HepG2 (cell line): ENCODE results near the gene BIRC5. TPM values are rescaled to one million over a fixed set of nuclear protein-coding genes. Genes with fewer than 3 reads are reported as not detected.

Source experiments
- CREB1 ChIP-seq, 2 experiments: fragments of 450-650 bp in 1 of 2; IDR thresholded peaks; 2 replicates each; pipeline ENCODE4 v1.6.1; 2016 to 2017; ENCODE audit warnings: control low read depth in 1 of 2, mild to moderate bottlenecking in 1 of 2, missing compliant biosample characterization in 1 of 2, missing genetic modification characterization in 1 of 2
- MEF2D ChIP-seq: sonication (generic); formaldehyde crosslinking; IDR thresholded peaks from 2 replicates; pipeline ENCODE4 v1.5.1; 2020; ENCODE audit warnings: mild to moderate bottlenecking, missing genetic modification reagents
- MXD4 ChIP-seq: IDR thresholded peaks from 2 replicates; pipeline ENCODE4 v1.6.1; 2016; ENCODE audit warnings: mild to moderate bottlenecking, missing biosample characterization, missing genetic modification reagents
- PTBP1 ChIP-seq: fragments of 200-400 bp; formaldehyde crosslinking; IDR thresholded peaks from 2 replicates; pipeline ENCODE4 v1.6.1; 2018; ENCODE audit warnings: low read length, low read depth; ENCODE audit not compliant: poor library complexity, severe bottlenecking
- SAFB2 ChIP-seq: sonication (generic); formaldehyde crosslinking; IDR thresholded peaks from 2 replicates; pipeline ENCODE4 v1.5.1; 2020; ENCODE audit warnings: missing genetic modification reagents, low read depth, mild to moderate bottlenecking, borderline replicate concordance
- SRF ChIP-seq: IDR thresholded peaks from 2 replicates; pipeline ENCODE4 v1.6.1; 2011; ENCODE audit warnings: mild to moderate bottlenecking, low read depth, low read length, moderate library complexity
- ZNF572 ChIP-seq: sonication (generic); formaldehyde crosslinking; IDR thresholded peaks from 2 replicates; pipeline ENCODE4 v1.5.1; 2020; ENCODE audit warnings: mild to moderate bottlenecking, missing genetic modification reagents
- ZNF607 ChIP-seq: sonication (generic); formaldehyde crosslinking; IDR thresholded peaks from 2 replicates; pipeline ENCODE4 v1.5.1; 2020; ENCODE audit warnings: missing genetic modification reagents, mild to moderate bottlenecking, borderline replicate concordance
- ZNF747 ChIP-seq: sonication (generic); formaldehyde crosslinking; IDR thresholded peaks from 2 replicates; pipeline ENCODE4 v1.8.1; 2023; ENCODE audit warnings: missing genetic modification reagents, mild to moderate bottlenecking, borderline replicate concordance
- polyA plus RNA-seq, 8 experiments: library from polyadenylated mRNA; depleted of rRNA in 3 of 8; stranded (reverse) in 7 of 8; unstranded in 1 of 8; fragments of >200 nt; fragmentation: Illumina TruSeq in 4 of 8; extraction: Trizol in 4 of 8; gene quantifications; 2 replicates each; pipeline versions ENCODE4 v1.2.1 to v1.2.3, GENCODE V29; 2011 to 2016; ENCODE audit warnings: low read depth in 4 of 8, missing spikeins in 1 of 8, mixed read lengths in 1 of 8; ENCODE audit not compliant: insufficient read depth in 1 of 8
- total RNA-seq, 5 experiments: library from RNA; depleted of rRNA; stranded (reverse); fragments of >200 nt; fragmentation: Illumina TruSeq; extraction: Trizol; gene quantifications; 2 replicates each; pipeline ENCODE4 v1.2.3, GENCODE V29; 2016; ENCODE audit warnings: low read depth in 1 of 5
- TF ChIP-seq, protein P1 (sequence below): sonication (generic); formaldehyde crosslinking; IDR thresholded peaks from 2 replicates; pipeline ENCODE4 v1.9.0; 2022; ENCODE audit warnings: low read depth, missing genetic modification reagents
- TF ChIP-seq, protein P2 (sequence below): sonication (generic); formaldehyde crosslinking; IDR thresholded peaks from 2 replicates; pipeline ENCODE4 v1.4.0; 2020; ENCODE audit warnings: missing genetic modification reagents, borderline replicate concordance
- TF ChIP-seq, protein P3 (sequence below): IDR thresholded peaks from 2 replicates; pipeline ENCODE4 v1.6.1; 2016; ENCODE audit warnings: mild to moderate bottlenecking
- TF ChIP-seq, protein P4 (sequence below): sonication (generic); formaldehyde crosslinking; IDR thresholded peaks from 2 replicates; pipeline ENCODE4 v1.5.1; 2020; ENCODE audit warnings: mild to moderate bottlenecking, moderate library complexity, missing genetic modification reagents
- TF ChIP-seq, protein P5 (sequence below): IDR thresholded peaks from 2 replicates; pipeline ENCODE4 v1.6.1; 2016; ENCODE audit warnings: missing compliant biosample characterization, missing genetic modification reagents, borderline replicate concordance

Gene BIRC5
- total and polyA plus RNA-seq, 2 of the 13 experiments (the other 11 are each of a cell fraction or from before 2014, with no cell fraction given): 30.3 to 135 TPM

DNA sequence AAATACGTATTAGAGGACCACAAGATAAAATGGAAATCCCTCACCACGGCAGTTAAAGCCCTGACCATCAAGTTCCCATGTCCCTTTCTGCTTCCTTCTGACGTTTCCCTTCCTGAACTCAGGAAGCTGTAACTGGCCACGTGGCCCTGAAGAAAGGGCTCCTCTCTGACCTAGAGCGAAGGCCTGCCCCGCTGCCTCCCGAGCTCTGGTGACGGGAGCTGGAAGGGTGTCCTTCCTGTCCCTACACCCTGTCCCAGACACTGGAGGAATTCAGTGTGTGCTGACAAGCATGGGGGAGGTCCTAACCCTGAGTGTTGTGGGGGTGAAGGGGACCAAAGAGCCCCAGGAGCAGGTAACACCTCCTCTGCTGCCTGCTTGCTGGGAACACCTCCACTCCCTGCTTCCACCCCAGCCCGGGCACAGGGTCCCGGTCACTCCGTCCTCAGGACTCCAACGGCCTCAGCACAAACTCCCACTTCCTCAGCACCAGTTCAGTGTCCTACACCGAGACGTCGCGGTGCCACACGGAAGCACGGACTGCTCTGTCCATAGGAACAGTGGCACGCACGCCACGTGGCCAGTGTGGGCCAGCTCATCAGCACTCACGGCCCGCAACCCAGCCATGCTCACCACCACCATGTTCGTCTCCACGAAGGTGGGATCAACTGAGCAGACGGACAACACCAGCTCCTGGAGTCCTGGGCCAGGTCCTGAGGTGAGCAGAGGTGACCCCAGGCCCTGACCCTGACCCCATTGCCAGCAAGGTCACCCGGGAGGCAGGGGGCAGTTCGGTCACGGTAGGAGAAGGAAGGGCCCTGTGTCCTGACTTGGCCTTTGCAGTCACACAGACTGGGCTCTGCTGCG is 34.2 kb downstream of the BIRC5 start (continued):
- TF ChIP-seq, protein P1, sequence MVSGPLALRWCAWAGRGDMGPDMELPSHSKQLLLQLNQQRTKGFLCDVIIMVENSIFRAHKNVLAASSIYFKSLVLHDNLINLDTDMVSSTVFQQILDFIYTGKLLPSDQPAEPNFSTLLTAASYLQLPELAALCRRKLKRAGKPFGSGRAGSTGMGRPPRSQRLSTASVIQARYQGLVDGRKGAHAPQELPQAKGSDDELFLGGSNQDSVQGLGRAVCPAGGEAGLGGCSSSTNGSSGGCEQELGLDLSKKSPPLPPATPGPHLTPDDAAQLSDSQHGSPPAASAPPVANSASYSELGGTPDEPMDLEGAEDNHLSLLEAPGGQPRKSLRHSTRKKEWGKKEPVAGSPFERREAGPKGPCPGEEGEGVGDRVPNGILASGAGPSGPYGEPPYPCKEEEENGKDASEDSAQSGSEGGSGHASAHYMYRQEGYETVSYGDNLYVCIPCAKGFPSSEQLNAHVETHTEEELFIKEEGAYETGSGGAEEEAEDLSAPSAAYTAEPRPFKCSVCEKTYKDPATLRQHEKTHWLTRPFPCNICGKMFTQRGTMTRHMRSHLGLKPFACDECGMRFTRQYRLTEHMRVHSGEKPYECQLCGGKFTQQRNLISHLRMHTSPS (CRISPR knock-in tag): peak; percentile 45; the same call in 1 of the 2 replicates
- TF ChIP-seq SAFB2 (CRISPR knock-in tag): peak; percentile 33; the same call in 1 of the 2 replicates
- TF ChIP-seq, protein P2, sequence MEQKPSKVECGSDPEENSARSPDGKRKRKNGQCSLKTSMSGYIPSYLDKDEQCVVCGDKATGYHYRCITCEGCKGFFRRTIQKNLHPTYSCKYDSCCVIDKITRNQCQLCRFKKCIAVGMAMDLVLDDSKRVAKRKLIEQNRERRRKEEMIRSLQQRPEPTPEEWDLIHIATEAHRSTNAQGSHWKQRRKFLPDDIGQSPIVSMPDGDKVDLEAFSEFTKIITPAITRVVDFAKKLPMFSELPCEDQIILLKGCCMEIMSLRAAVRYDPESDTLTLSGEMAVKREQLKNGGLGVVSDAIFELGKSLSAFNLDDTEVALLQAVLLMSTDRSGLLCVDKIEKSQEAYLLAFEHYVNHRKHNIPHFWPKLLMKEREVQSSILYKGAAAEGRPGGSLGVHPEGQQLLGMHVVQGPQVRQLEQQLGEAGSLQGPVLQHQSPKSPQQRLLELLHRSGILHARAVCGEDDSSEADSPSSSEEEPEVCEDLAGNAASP (CRISPR knock-in tag): peak; percentile 81; the same call in 1 of the 2 replicates
- no peak for TF ChIP-seq SRF
- 0 out of 2 replicates have a peak, but pooled peaks have one; percentile 44 for TF ChIP-seq MEF2D (CRISPR knock-in tag)
- TF ChIP-seq, protein P3, sequence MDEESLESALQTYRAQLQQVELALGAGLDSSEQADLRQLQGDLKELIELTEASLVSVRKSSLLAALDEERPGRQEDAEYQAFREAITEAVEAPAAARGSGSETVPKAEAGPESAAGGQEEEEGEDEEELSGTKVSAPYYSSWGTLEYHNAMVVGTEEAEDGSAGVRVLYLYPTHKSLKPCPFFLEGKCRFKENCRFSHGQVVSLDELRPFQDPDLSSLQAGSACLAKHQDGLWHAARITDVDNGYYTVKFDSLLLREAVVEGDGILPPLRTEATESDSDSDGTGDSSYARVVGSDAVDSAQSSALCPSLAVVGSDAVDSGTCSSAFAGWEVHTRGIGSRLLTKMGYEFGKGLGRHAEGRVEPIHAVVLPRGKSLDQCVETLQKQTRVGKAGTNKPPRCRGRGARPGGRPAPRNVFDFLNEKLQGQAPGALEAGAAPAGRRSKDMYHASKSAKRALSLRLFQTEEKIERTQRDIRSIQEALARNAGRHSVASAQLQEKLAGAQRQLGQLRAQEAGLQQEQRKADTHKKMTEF (CRISPR knock-in tag): no peak
- TF ChIP-seq ZNF607 (CRISPR knock-in tag): 0 out of 2 replicates have a peak, but pooled peaks have one; percentile 31
- TF ChIP-seq MXD4 (CRISPR knock-in tag): peak; percentile 20; the same call in 1 of the 2 replicates
- no peak for TF ChIP-seq ZNF747 (CRISPR knock-in tag)
- 0 out of 2 replicates have a peak, but pooled peaks have one; percentile 56 for TF ChIP-seq ZNF572 (CRISPR knock-in tag)
- TF ChIP-seq PTBP1: no peak
- TF ChIP-seq, protein P4, sequence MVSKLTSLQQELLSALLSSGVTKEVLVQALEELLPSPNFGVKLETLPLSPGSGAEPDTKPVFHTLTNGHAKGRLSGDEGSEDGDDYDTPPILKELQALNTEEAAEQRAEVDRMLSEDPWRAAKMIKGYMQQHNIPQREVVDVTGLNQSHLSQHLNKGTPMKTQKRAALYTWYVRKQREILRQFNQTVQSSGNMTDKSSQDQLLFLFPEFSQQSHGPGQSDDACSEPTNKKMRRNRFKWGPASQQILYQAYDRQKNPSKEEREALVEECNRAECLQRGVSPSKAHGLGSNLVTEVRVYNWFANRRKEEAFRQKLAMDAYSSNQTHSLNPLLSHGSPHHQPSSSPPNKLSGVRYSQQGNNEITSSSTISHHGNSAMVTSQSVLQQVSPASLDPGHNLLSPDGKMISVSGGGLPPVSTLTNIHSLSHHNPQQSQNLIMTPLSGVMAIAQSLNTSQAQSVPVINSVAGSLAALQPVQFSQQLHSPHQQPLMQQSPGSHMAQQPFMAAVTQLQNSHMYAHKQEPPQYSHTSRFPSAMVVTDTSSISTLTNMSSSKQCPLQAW (CRISPR knock-in tag): peak; percentile 29
- 0 out of 2 replicates have a peak, but pooled peaks have one; percentile 25 for TF ChIP-seq CREB1 (IDR thresholded peaks at IDR 0.05)
- no peak for TF ChIP-seq CREB1 (CRISPR knock-in tag; IDR thresholded peaks at IDR 0.05)
- TF ChIP-seq, protein P5, sequence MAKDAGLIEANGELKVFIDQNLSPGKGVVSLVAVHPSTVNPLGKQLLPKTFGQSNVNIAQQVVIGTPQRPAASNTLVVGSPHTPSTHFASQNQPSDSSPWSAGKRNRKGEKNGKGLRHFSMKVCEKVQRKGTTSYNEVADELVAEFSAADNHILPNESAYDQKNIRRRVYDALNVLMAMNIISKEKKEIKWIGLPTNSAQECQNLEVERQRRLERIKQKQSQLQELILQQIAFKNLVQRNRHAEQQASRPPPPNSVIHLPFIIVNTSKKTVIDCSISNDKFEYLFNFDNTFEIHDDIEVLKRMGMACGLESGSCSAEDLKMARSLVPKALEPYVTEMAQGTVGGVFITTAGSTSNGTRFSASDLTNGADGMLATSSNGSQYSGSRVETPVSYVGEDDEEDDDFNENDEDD (CRISPR knock-in tag): peak; percentile 71; the same call in 1 of the 2 replicates
